GM21515 (cell line): Measurements from ENCODE around the gene THOC7.

Experiments used
- ATAC-seq: cut with Tn5 transposase; IDR thresholded peaks from one replicate; pipeline ENCODE4 v1.9.1; 2021; ENCODE audit not compliant: unreplicated experiment

The THOC7 gene

GRCh38 chr3:63845215-63845614, 18.4 kb downstream of the THOC7 start:
- no peak for ATAC-seq

GRCh38 chr3:63842127-63842526, 21.5 kb downstream of the THOC7 start:
- ATAC-seq, result no peak

- ATAC-seq, result no peak
These were observed 21.9 kb downstream of the THOC7 start for GRCh38 chr3:63841704-63842103.

- ATAC-seq, result no peak
These were observed 31.2 kb downstream of the THOC7 start for GRCh38 chr3:63832395-63832794.

- no peak for ATAC-seq
These were observed 33.1 kb downstream of the THOC7 start for GRCh38 chr3:63830526-63830925.

GRCh38 chr3:63824309-63824708, 39.3 kb downstream of the THOC7 start:
- no peak for ATAC-seq

GRCh38 chr3:63819151-63819398, 44.5 kb downstream of the THOC7 start, which contains the start of gene C3orf49:
Gene C3orf49, plus strand, starts transcription at chr3:63819299. Its CDS starts 173 bp downstream, at chr3:63819472.
- ATAC-seq, result no peak

GRCh38 chr3:63818282-63819150, 45.1 kb downstream of the THOC7 start:
- peak; percentile 77 for ATAC-seq

GRCh38 chr3:63817225-63817624, 46.4 kb downstream of the THOC7 start:
- ATAC-seq, result no peak

- ATAC-seq, result no peak
These were observed 49.4 kb downstream of the THOC7 start for GRCh38 chr3:63814237-63814636.

- no peak for ATAC-seq
These were observed 54.0 kb downstream of the THOC7 start for GRCh38 chr3:63809607-63810006.

- no peak for ATAC-seq
These were observed 55.0 kb downstream of the THOC7 start for GRCh38 chr3:63808633-63809032.

GRCh38 chr3:63807961-63808565, 55.5 kb downstream of the THOC7 start:
- no peak for ATAC-seq

- no peak for ATAC-seq
These were observed 59.7 kb downstream of the THOC7 start for GRCh38 chr3:63803911-63804310.

- ATAC-seq, result no peak
These were observed 63.5 kb downstream of the THOC7 start for GRCh38 chr3:63800097-63800496.

GRCh38 chr3:63798949-63799348, 64.7 kb downstream of the THOC7 start:
- no peak for ATAC-seq

- no peak for ATAC-seq
These were observed 65.1 kb downstream of the THOC7 start for GRCh38 chr3:63798544-63798943.

GRCh38 chr3:63795438-63795837, 68.2 kb downstream of the THOC7 start:
- ATAC-seq, result no peak

- ATAC-seq, result no peak
These were observed 71.6 kb downstream of the THOC7 start for GRCh38 chr3:63791974-63792373.
